ENCODE measurements around the gene TIMP2. TPM values are rescaled to one million over a fixed set of nuclear protein-coding genes. Genes with fewer than 3 reads are reported as not detected.

Gene TIMP2
- total RNA-seq, 1 donor from 2014 or later, result 318 TPM

- Histone ChIP-seq H3K4me1 (peaks cover 11% of the 10 kb centered on the region), H3K9me3 (no peaks in the 10 kb centered on the region), H3K4me3 (no peak overlapping the region), H3K36me3 (peaks cover 99% of the 10 kb centered on the region), H3K27ac (no peak overlapping the region), H3K27me3 (no peaks in the 10 kb centered on the region)
- intact Hi-C loops (cut with DNase I), result no loop called here
- no peak for TF ChIP-seq CTCF (IDR thresholded peaks at IDR 0.05)
- no peak for ATAC-seq
- no peak for DNase-seq
These were observed 103.2 kb downstream of the TIMP2 start for GRCh38 chr17:78821961-78822360.

- no peak for DNase-seq
These were observed 104.3 kb downstream of the TIMP2 start for GRCh38 chr17:78820841-78821240.

GRCh38 chr17:78819806-78820792, 105.1 kb downstream of the TIMP2 start:
- intact Hi-C loops (cut with DNase I), result no loop called here
- no peak for TF ChIP-seq CTCF (IDR thresholded peaks at IDR 0.05)
- H3K4me1 ChIP-seq, result peaks cover 11% of the 10 kb centered on the region
- no peaks in the 10 kb centered on the region for H3K27me3 ChIP-seq
- DNase-seq (no peak), ATAC-seq (no peak)
- H3K36me3 ChIP-seq, result peaks cover 99% of the 10 kb centered on the region
- no peaks in the 10 kb centered on the region for H3K9me3 ChIP-seq
- H3K27ac ChIP-seq, result peak overlapping the region; percentile 30
- no peak overlapping the region for H3K4me3 ChIP-seq

More at GRCh38 chr17:78820841-78821240, 104.3 kb downstream of the TIMP2 start:
- intact Hi-C loops (cut with DNase I), result no loop called here
- Histone ChIP-seq H3K36me3 (peaks cover 99% of the 10 kb centered on the region), H3K4me1 (peaks cover 11% of the 10 kb centered on the region), H3K9me3 (no peaks in the 10 kb centered on the region), H3K4me3 (no peak overlapping the region), H3K27ac (no peak overlapping the region), H3K27me3 (no peaks in the 10 kb centered on the region)
- no peak for ATAC-seq
- TF ChIP-seq CTCF (IDR thresholded peaks at IDR 0.05), result no peak

- no peak for TF ChIP-seq CTCF (IDR thresholded peaks at IDR 0.05)
- ATAC-seq (no peak), DNase-seq (no peak)
- intact Hi-C loops (cut with DNase I), result no loop called here
- H3K9me3 ChIP-seq, result no peaks in the 10 kb centered on the region
- H3K4me1 ChIP-seq, result peaks cover 11% of the 10 kb centered on the region
- peak overlapping the region; percentile 30 for H3K27ac ChIP-seq
- H3K4me3 ChIP-seq, result no peak overlapping the region
- peaks cover 99% of the 10 kb centered on the region for H3K36me3 ChIP-seq
- H3K27me3 ChIP-seq, result no peaks in the 10 kb centered on the region
These were observed 105.8 kb downstream of the TIMP2 start for GRCh38 chr17:78819402-78819801.

GRCh38 chr17:78818932-78819331, 106.3 kb downstream of the TIMP2 start:
- H3K27ac ChIP-seq, result peak overlapping the region; percentile 30

More at GRCh38 chr17:78818932-78819331, 106.3 kb downstream of the TIMP2 start:
- peaks cover 11% of the 10 kb centered on the region for H3K4me1 ChIP-seq
- intact Hi-C loops (cut with DNase I), result no loop called here
- no peaks in the 10 kb centered on the region for H3K9me3 ChIP-seq
- ATAC-seq, result no peak
- no peaks in the 10 kb centered on the region for H3K27me3 ChIP-seq
- peaks cover 99% of the 10 kb centered on the region for H3K36me3 ChIP-seq
- TF ChIP-seq CTCF (IDR thresholded peaks at IDR 0.05), result no peak
- H3K4me3 ChIP-seq, result no peak overlapping the region
- no peak for DNase-seq
